Measurements from ENCODE around the gene STK38. TPM values are rescaled to one million over a fixed set of nuclear protein-coding genes. Genes with fewer than 3 reads are reported as not detected.

The STK38 gene
- total RNA-seq, 2 donors from 2014 or later = 55.9 to 83.4 TPM

DNA sequence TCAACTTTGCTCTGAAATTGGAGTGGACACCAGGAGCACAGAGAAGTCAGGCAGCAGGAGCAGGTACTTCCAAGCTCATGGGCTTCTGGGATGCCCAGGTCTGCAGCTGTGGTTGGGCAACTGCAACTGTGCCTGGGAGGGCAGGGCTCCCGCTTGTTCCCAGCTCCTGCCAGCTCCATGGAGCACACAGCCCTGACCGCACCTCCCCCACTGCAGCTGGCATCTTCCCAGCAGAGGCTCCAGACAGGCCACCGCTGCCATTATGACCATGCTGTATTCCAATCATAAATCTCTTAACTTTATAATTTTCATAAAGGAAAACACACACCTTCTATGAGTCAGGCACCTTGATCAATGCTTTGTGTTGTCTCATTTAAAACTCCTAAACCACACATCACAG, 36.9 kb downstream of the STK38 start:
- Histone ChIP-seq H3K9me3 (no peaks in the 10 kb centered on the region), H3K36me3 (no peaks in the 10 kb centered on the region), H3K9ac (ENCODE audit: low read depth in 2 of 2, low read length in 2 of 2) (peak overlapping the region in 1 of 2 donors; percentile 46), H3K4me3 (no peak overlapping the region), H3K4me1 (peaks cover 4% of the 10 kb centered on the region), H3K27ac (peak overlapping the region; percentile 80), H3K27me3 (no peaks in the 10 kb centered on the region)
- peak; percentile 95 for DNase-seq
- intact Hi-C loops (cut with DNase I) = no loop called here
- TF ChIP-seq CTCF (IDR thresholded peaks at IDR 0.05) = no peak

DNA sequence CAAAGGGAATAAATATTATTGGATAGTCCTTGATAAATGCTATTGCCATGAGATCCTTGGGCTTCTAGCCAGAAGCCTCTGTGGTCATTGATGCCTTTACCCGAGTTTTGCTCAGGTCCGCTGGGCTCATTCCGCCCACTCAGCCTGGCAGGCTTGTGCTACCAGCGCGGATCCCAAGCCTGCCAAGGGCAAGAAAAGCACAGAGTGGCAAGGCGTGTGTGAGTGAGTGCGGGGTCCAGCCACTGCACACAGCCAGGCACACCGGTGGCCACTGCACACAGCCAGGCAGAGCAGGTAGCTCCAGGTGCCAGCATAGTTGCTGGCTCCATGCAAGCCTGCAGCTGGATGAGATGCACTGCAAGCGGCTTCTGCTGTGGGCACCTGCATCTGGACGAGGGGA, 38.7 kb downstream of the STK38 start:
- Histone ChIP-seq H3K36me3 (no peaks in the 10 kb centered on the region), H3K9me3 (no peaks in the 10 kb centered on the region), H3K27me3 (no peaks in the 10 kb centered on the region), H3K27ac (no peak overlapping the region), H3K4me3 (no peak overlapping the region), H3K4me1 (peaks cover 7% of the 10 kb centered on the region), H3K9ac (ENCODE audit: low read depth in 2 of 2, low read length in 2 of 2) (peak overlapping the region in 1 of 2 donors; percentile 48)
- TF ChIP-seq CTCF (IDR thresholded peaks at IDR 0.05) = no peak
- no peak for DNase-seq
- intact Hi-C loops (cut with DNase I) = no loop called here

GRCh38 chr6:36506611-36507010, 40.7 kb downstream of the STK38 start:
- Histone ChIP-seq H3K9ac (ENCODE audit: low read depth in 2 of 2, low read length in 2 of 2) (peak overlapping the region in 1 of 2 donors; percentile 69), H3K9me3 (no peaks in the 10 kb centered on the region), H3K27ac (peak overlapping the region; percentile 63), H3K36me3 (no peaks in the 10 kb centered on the region), H3K27me3 (no peaks in the 10 kb centered on the region), H3K4me3 (no peak overlapping the region), H3K4me1 (peaks cover 8% of the 10 kb centered on the region)
- intact Hi-C loops (cut with DNase I) = no loop called here
- no peak for DNase-seq
- TF ChIP-seq CTCF (IDR thresholded peaks at IDR 0.05) = no peak

DNA sequence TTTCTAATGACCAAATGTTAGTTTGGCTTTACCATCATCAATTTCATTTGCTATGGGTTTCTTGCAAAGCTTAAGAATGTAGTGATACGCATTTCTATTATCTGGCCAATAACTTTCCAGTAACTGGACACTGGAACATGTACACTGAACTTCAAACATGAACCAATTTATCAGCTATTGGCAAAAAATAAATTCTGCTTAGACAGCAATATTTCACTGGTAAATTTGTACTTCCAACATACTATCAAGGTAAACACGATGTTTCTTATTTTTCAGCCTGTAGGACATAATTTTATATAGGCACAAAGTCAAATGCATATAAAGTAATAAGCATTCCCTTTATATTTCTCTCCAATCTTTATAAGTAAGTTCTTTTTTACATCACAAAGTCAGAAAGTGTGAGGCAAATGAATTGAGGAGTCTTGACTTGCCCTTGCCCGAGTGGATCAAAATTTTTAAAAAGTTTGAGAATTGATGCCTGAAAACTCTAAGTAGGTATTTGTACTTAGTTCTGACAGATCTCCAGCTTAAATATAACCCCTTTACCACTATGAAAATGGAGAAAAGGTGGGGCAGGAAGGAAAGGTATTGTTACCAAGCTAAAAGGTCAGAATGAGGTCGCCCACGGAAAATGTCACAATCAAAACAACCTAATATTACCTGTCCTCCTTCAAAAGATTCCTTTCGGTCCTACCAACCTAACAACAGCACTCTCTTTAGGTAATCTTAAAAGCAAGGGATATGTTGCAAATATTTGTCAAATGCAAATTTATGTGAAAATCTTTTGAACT, 41.3 kb downstream of the STK38 start:
- Histone ChIP-seq H3K4me1 (peaks cover 4% of the 10 kb centered on the region), H3K27ac (peak overlapping the region; percentile 63), H3K9me3 (no peaks in the 10 kb centered on the region), H3K27me3 (no peaks in the 10 kb centered on the region), H3K36me3 (no peaks in the 10 kb centered on the region), H3K9ac (ENCODE audit: low read depth in 2 of 2, low read length in 2 of 2) (peak overlapping the region in 1 of 2 donors; percentile 44), H3K4me3 (no peak overlapping the region)
- no peak for TF ChIP-seq CTCF (IDR thresholded peaks at IDR 0.05)
- intact Hi-C loops (cut with DNase I) = no loop called here
- no peak for DNase-seq

- H3K36me3 ChIP-seq = no peaks in the 10 kb centered on the region
- DNase-seq = no peak
Observed at GRCh38 chr6:36504982-36505381, 42.3 kb downstream of the STK38 start.

More at GRCh38 chr6:36504982-36505381, 42.3 kb downstream of the STK38 start:
- Histone ChIP-seq H3K4me1 (peaks cover 4% of the 10 kb centered on the region), H3K9me3 (no peaks in the 10 kb centered on the region), H3K27ac (no peak overlapping the region), H3K27me3 (no peaks in the 10 kb centered on the region), H3K4me3 (no peak overlapping the region), H3K9ac (ENCODE audit: low read depth in 2 of 2, low read length in 2 of 2) (no peak overlapping the region)
- intact Hi-C loops (cut with DNase I) = no loop called here
- no peak for TF ChIP-seq CTCF (IDR thresholded peaks at IDR 0.05)

All from colonic mucosa (tissue), 4 donors.